ENCODE results near the gene TRPC4AP.

TRPC4AP gene, protein sequence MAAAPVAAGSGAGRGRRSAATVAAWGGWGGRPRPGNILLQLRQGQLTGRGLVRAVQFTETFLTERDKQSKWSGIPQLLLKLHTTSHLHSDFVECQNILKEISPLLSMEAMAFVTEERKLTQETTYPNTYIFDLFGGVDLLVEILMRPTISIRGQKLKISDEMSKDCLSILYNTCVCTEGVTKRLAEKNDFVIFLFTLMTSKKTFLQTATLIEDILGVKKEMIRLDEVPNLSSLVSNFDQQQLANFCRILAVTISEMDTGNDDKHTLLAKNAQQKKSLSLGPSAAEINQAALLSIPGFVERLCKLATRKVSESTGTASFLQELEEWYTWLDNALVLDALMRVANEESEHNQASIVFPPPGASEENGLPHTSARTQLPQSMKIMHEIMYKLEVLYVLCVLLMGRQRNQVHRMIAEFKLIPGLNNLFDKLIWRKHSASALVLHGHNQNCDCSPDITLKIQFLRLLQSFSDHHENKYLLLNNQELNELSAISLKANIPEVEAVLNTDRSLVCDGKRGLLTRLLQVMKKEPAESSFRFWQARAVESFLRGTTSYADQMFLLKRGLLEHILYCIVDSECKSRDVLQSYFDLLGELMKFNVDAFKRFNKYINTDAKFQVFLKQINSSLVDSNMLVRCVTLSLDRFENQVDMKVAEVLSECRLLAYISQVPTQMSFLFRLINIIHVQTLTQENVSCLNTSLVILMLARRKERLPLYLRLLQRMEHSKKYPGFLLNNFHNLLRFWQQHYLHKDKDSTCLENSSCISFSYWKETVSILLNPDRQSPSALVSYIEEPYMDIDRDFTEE

GRCh38 chr20:35092524-35093266 lies at the start of gene TRPC4AP:
TSS of gene TRPC4AP (minus strand) at chr20:35092807. CDS start at chr20:35092781, 26 bp downstream.
- H4K20me1 ChIP-seq = peaks cover 43% of the 10 kb centered on the region
- TF ChIP-seq Cebpa-rat (IDR thresholded peaks at IDR 0.05) = no peak
- H3K4me1 ChIP-seq = peaks cover 24% of the 10 kb centered on the region
- peak within 1 kb of the TSS; percentile 97 for H3K4me2 ChIP-seq
- no peaks in the 10 kb centered on the region for H3K9me3 ChIP-seq
- H3K27me3 ChIP-seq = no peaks in the 10 kb centered on the region
- peak within 1 kb of the TSS; percentile 92 for H3K9ac ChIP-seq
- peak within 1 kb of the TSS; percentile 83 for H3K27ac ChIP-seq
- peaks cover 21% of the 10 kb centered on the region for H3K36me3 ChIP-seq
- peak within 1 kb of the TSS; percentile 97 for H3K4me3 ChIP-seq

DNA sequence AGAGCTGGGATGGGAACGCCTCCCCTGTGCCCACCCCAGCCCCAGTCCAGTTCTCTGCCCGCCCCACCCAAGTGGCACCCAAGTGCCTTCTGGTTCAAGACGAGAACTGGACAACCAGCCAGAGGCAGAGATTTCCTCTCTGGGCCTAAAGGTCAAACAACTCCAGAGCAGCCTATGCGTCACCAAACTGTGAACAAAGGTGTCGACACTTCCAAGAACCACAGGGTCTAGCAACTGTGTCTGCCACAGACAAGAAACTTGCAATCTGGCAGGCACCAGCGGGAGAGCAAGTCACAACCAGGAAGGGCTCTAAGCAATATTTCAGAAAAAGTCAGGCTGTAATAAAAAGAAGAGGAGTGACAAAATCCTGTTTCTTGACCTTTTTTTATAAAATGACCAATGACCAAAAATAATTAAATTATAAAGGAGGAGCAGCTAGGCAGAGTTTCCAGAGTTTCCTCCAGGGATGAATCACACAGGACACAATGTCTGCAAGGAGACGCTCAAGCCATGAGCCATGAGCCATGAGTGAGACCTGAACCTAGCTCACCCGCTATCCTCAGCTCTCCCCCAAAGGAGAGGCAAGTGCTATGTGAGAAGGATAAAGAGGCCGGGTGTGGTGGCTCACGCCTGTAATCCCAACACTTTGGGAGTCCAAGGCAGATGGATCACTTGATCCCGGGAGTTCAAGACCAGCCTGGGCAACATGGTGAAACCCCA lies 43.4 kb upstream of the TRPC4AP start:
- H3K27ac ChIP-seq = no peak overlapping the region
- H3K36me3 ChIP-seq = peaks cover 91% of the 10 kb centered on the region

GRCh38 chr20:35134880-35135279 lies 42.3 kb upstream of the TRPC4AP start:
- no peak overlapping the region for H3K4me2 ChIP-seq
- no peaks in the 10 kb centered on the region for H3K4me1 ChIP-seq
- TF ChIP-seq Cebpa-rat (IDR thresholded peaks at IDR 0.05) = no peak
- H3K27ac ChIP-seq = no peak overlapping the region
- H3K4me3 ChIP-seq = no peak overlapping the region
- H3K27me3 ChIP-seq = no peaks in the 10 kb centered on the region
- no peaks in the 10 kb centered on the region for H4K20me1 ChIP-seq
- peaks cover 91% of the 10 kb centered on the region for H3K36me3 ChIP-seq
- H3K9me3 ChIP-seq = no peaks in the 10 kb centered on the region
- H3K9ac ChIP-seq = no peak overlapping the region

More for the DNA sequence above, 43.4 kb upstream of the TRPC4AP start:
- no peaks in the 10 kb centered on the region for H3K9me3 ChIP-seq
- TF ChIP-seq Cebpa-rat (IDR thresholded peaks at IDR 0.05) = no peak
- no peaks in the 10 kb centered on the region for H4K20me1 ChIP-seq
- no peak overlapping the region for H3K4me2 ChIP-seq
- no peak overlapping the region for H3K4me3 ChIP-seq
- no peaks in the 10 kb centered on the region for H3K27me3 ChIP-seq
- H3K9ac ChIP-seq = no peak overlapping the region
- no peaks in the 10 kb centered on the region for H3K4me1 ChIP-seq

DNA sequence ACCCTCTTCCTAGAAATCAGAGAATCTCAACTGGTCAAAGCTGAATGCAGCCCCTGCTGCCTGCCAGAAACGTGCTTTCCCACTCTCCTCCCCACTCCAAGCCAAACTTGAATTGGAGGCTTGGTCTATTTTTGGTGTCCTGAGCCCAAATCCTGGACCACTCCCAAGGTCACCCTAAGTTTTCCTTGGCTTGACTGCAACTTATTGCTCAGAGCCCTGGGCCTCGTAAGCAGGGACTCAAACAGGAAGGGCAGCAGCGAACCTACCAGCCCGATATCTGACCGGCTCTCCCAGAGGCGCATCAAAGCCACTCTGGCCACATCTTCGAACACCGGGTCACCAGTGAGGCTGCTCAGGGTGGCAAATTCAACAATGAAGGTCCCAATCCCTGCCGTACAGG lies 41.9 kb upstream of the TRPC4AP start:
- H3K27me3 ChIP-seq = no peaks in the 10 kb centered on the region
- no peaks in the 10 kb centered on the region for H4K20me1 ChIP-seq
- no peaks in the 10 kb centered on the region for H3K4me1 ChIP-seq
- no peak overlapping the region for H3K9ac ChIP-seq
- H3K36me3 ChIP-seq = peaks cover 94% of the 10 kb centered on the region
- no peaks in the 10 kb centered on the region for H3K9me3 ChIP-seq
- H3K4me3 ChIP-seq = no peak overlapping the region
- no peak overlapping the region for H3K4me2 ChIP-seq
- no peak overlapping the region for H3K27ac ChIP-seq
- no peak for TF ChIP-seq Cebpa-rat (IDR thresholded peaks at IDR 0.05)

DNA sequence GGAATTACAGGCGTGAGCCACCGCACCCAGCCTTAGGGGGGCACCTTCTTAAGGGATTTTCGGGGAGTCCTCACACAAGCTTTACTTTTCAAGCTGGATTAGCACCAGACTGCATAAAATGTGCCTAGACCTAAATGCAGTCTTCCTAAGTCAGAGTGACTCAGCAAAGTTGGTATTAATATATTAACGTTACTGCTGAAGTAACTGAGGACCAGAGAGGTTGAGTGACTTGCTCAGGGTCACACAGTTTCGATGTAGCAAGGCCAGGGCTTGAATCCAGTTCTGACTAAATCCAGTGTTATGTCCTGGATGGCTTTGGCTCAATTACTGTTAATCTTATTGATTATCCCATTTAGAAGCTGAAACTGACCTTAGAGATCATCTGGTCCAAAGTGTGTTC lies 41.1 kb upstream of the TRPC4AP start:
- Histone ChIP-seq H4K20me1 (no peaks in the 10 kb centered on the region), H3K36me3 (peaks cover 91% of the 10 kb centered on the region), H3K9ac (no peak overlapping the region)

DNA sequence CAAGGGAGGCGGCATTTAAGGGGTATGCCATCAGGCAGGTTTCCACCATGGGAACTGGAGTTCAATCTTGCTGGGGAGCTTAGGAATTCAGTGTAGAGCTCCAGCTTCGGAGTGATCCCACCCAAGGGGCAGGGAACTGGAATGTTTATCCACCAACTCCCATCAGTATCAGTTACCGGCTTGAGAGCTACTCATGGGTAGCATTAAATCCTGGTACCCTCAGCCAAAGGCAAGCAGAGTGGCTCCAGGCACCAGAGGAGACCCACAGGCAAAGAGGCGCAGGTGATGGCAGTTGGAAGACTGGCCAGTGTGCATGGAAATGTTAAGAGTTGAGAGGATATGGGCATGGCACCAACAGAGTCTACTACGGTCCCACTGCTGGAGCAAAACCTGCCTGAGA lies 40.4 kb upstream of the TRPC4AP start:
- H3K9me3 ChIP-seq = no peaks in the 10 kb centered on the region
- H4K20me1 ChIP-seq = no peaks in the 10 kb centered on the region
- H3K4me3 ChIP-seq = no peak overlapping the region
- H3K27ac ChIP-seq = no peak overlapping the region
- TF ChIP-seq Cebpa-rat (IDR thresholded peaks at IDR 0.05) = no peak
- H3K9ac ChIP-seq = no peak overlapping the region
- H3K27me3 ChIP-seq = no peaks in the 10 kb centered on the region
- no peaks in the 10 kb centered on the region for H3K4me1 ChIP-seq
- peaks cover 89% of the 10 kb centered on the region for H3K36me3 ChIP-seq
- H3K4me2 ChIP-seq = no peak overlapping the region

More for the DNA sequence above, 41.1 kb upstream of the TRPC4AP start:
- H3K4me1 ChIP-seq = no peaks in the 10 kb centered on the region
- no peaks in the 10 kb centered on the region for H3K27me3 ChIP-seq
- no peak overlapping the region for H3K4me2 ChIP-seq
- no peak overlapping the region for H3K27ac ChIP-seq
- no peak overlapping the region for H3K4me3 ChIP-seq
- H3K9me3 ChIP-seq = no peaks in the 10 kb centered on the region
- TF ChIP-seq Cebpa-rat (IDR thresholded peaks at IDR 0.05) = no peak

DNA sequence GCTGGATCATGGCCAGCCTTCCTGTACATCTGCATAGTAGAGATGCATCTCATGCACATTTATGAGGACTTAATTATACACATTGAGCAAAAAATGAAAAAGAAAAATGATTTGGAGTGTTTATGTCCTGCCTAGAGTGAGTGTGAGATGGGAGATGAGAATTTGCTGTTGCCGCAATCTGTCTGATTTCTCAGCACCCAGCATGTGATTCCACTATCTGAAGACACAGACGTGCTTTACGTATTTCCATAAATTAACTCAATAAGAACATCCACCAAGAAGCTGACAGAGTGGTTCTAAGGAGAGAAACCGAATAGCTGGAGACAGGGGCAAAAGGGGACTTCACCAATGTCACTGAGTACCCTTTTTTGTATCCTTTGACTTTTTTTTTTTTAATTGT lies 39.3 kb upstream of the TRPC4AP start:
- TF ChIP-seq Cebpa-rat (IDR thresholded peaks at IDR 0.05) = no peak
- no peaks in the 10 kb centered on the region for H3K9me3 ChIP-seq
- H3K27me3 ChIP-seq = no peaks in the 10 kb centered on the region
- no peak overlapping the region for H3K4me3 ChIP-seq
- H3K36me3 ChIP-seq = peaks cover 89% of the 10 kb centered on the region
- no peaks in the 10 kb centered on the region for H3K4me1 ChIP-seq
- H3K9ac ChIP-seq = no peak overlapping the region
- no peak overlapping the region for H3K27ac ChIP-seq
- H4K20me1 ChIP-seq = no peaks in the 10 kb centered on the region
- H3K4me2 ChIP-seq = no peak overlapping the region

DNA sequence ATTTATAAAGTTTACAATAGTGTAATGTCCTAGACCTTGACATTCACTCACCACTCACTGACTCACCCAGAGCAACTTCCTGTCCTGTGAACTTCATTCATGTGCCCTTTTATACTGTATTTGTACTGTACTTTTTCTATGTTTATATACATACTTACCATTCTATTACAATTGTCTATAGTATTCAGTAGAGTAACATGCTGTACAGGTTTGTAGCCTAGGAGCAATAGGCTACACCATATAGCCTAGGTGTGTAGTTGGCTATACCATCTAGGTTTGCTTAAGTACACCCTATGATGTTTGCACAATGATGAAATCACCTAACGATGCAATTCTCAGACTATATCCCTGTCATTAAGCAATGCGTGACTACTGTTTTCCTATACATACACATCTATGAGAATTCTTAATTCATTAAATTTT lies 37.1 kb upstream of the TRPC4AP start:
- Histone ChIP-seq H3K9ac (no peak overlapping the region), H3K4me2 (no peak overlapping the region), H3K4me1 (no peaks in the 10 kb centered on the region), H3K36me3 (peaks cover 88% of the 10 kb centered on the region), H3K27ac (no peak overlapping the region), H3K27me3 (no peaks in the 10 kb centered on the region), H3K4me3 (no peak overlapping the region), H4K20me1 (no peaks in the 10 kb centered on the region), H3K9me3 (no peaks in the 10 kb centered on the region)
- no peak for TF ChIP-seq Cebpa-rat (IDR thresholded peaks at IDR 0.05)

- Histone ChIP-seq H3K4me3 (no peak overlapping the region), H4K20me1 (no peaks in the 10 kb centered on the region), H3K9ac (no peak overlapping the region), H3K27me3 (no peaks in the 10 kb centered on the region), H3K4me1 (no peaks in the 10 kb centered on the region), H3K27ac (no peak overlapping the region), H3K36me3 (peaks cover 86% of the 10 kb centered on the region), H3K9me3 (no peaks in the 10 kb centered on the region), H3K4me2 (no peak overlapping the region)
- no peak for TF ChIP-seq Cebpa-rat (IDR thresholded peaks at IDR 0.05)
Observed at GRCh38 chr20:35125753-35126152, 33.1 kb upstream of the TRPC4AP start.

All from BLaER1 (cell line).